Colonic mucosa (tissue), 4 donors: ENCODE measurements around the gene RPTOR. TPM values are rescaled to one million over a fixed set of nuclear protein-coding genes. Genes with fewer than 3 reads are reported as not detected.

Experiments used
- DNase-seq: peaks from one replicate; pipeline ENCODE4 v3.0.0-alpha.2; 2020
- H3K27ac ChIP-seq: fragments of 200-600 bp; one replicate; pipeline ENCODE4 v1.8.0; 2021
- H3K27me3 ChIP-seq: fragments of 200-600 bp; one replicate; pipeline ENCODE4 v1.8.0; 2021
- H3K36me3 ChIP-seq: fragments of 200-600 bp; one replicate; pipeline ENCODE4 v1.8.0; 2021
- H3K4me1 ChIP-seq: fragments of 200-600 bp; one replicate; pipeline ENCODE4 v1.8.0; 2021; ENCODE audit warnings: mild to moderate bottlenecking
- H3K4me3 ChIP-seq: fragments of 200-600 bp; one replicate; pipeline ENCODE4 v1.8.0; 2021
- H3K9ac ChIP-seq, 2 donors: one replicate each; pipeline ENCODE4 v1.7.0; 2013; ENCODE audit warnings: control low read depth in 2 of 2, low read depth in 2 of 2, low read length in 2 of 2
- H3K9me3 ChIP-seq: fragments of 200-600 bp; one replicate; pipeline ENCODE4 v1.8.0; 2021
- CTCF ChIP-seq: fragments of 200-600 bp; IDR thresholded peaks from one replicate; pipeline ENCODE4 v1.8.0; 2022; ENCODE audit warnings: antibody characterized with exemption, mild to moderate bottlenecking
- intact Hi-C: fragments of 100-400 bp; cut with DNase I; formaldehyde crosslinking; loops from one replicate; pipeline ENCODE4 v1.14.1; 2022
- total RNA-seq, 2 donors: library from RNA; stranded (reverse); fragmentation: NEBNext Ultra II Directional in 1 of 2; extraction: Animal tissue kit (Norgen Biotek cat#: 25700) in 1 of 2; gene quantifications; one replicate each; pipeline ENCODE4 v1.2.1, GENCODE V29; 2021
- donor health status: healthy.
- donor health status: DM: no; HTN: no; CAD: no.
- donor health status: DM: no; HTN: no; CAD: no.

Gene RPTOR
- total RNA-seq, 2 donors from 2014 or later = 21.2 to 39.6 TPM

DNA sequence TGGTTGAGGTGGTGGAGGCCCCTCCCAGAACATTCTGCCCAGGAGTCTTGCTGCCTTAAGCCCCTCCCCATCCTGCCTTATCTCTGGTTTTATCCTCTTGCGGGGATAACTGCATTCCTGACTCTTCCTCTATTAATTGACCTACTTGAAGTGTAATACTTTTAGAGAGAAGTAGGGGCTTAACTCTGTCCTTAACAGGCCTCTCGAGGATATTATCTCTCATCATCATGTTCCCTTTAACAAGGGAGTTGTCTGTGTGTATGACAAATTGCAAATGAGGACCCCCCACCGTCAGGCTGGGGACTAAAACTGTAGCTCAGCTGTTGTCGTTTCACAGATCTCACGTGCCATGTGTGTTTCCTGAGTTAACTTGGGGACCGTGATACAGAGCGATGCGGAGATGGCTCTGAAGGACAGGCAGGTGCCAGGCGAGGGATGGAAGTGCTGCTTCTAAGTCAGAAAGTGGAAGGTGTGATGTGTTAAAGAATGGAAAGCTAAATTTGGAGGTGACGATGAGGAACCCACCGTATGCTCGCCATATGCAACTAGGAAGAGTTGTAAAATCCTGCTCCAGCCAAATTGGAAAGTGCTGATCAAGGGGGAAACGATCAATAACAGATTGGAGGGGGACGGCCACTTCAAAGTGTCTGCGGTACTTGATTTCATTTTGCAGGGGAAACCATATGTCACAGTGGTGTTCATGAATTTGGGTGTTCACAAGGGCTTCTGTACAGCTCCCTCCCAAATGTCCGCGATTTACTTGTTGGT, 106.3 kb downstream of the RPTOR start:
- no peak overlapping the region for H3K9ac ChIP-seq
- no peaks in the 10 kb centered on the region for H3K36me3 ChIP-seq
- intact Hi-C loops = no loop called here
- no peaks in the 10 kb centered on the region for H3K9me3 ChIP-seq
- H3K4me1 ChIP-seq = no peaks in the 10 kb centered on the region
- no peak overlapping the region for H3K4me3 ChIP-seq
- H3K27ac ChIP-seq = no peak overlapping the region
- DNase-seq = no peak
- no peaks in the 10 kb centered on the region for H3K27me3 ChIP-seq
- TF ChIP-seq CTCF = no peak

DNA sequence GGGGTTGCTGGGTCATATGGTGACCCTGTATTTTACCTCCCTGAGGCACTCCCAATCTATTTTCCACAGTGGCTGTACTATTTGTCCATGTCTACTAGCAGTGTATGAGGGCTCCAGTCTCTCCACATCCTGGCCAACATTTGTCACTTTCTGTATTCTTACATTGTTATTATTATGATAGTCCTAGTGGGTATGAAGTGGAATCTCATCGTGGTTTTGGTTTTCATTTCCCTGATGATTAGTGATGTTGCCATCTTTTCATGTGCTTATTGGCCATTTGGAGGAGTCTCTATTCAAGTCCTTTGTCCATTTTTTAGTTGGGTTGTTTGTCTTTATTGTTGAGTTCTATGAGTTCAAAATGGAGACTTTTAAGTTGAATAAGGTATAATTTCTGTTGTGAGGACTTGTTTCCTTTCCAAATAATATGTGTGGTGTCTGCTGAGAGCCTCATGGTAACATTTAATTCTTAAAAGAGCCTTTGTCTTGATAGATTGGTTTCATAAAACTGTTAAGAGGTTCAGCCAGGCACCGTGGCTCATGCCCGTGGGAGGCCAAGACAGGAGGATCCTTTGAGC, 108.2 kb downstream of the RPTOR start:
- no peak overlapping the region for H3K4me3 ChIP-seq
- no peaks in the 10 kb centered on the region for H3K4me1 ChIP-seq
- H3K9ac ChIP-seq = no peak overlapping the region
- no peak for DNase-seq
- H3K9me3 ChIP-seq = no peaks in the 10 kb centered on the region
- no peaks in the 10 kb centered on the region for H3K36me3 ChIP-seq
- intact Hi-C loops = no loop called here
- no peak for TF ChIP-seq CTCF
- no peaks in the 10 kb centered on the region for H3K27me3 ChIP-seq
- H3K27ac ChIP-seq = no peak overlapping the region

GRCh38 chr17:80653856-80654255, 109.2 kb downstream of the RPTOR start:
- no peaks in the 10 kb centered on the region for H3K4me1 ChIP-seq
- intact Hi-C loops = no loop called here
- no peaks in the 10 kb centered on the region for H3K9me3 ChIP-seq
- no peak overlapping the region for H3K27ac ChIP-seq
- no peaks in the 10 kb centered on the region for H3K36me3 ChIP-seq
- no peak overlapping the region for H3K9ac ChIP-seq
- no peak for TF ChIP-seq CTCF
- H3K4me3 ChIP-seq = no peak overlapping the region
- DNase-seq = no peak
- no peaks in the 10 kb centered on the region for H3K27me3 ChIP-seq

GRCh38 chr17:80655608-80656007, 111.0 kb downstream of the RPTOR start:
- Histone ChIP-seq H3K27ac (no peak overlapping the region), H3K27me3 (no peaks in the 10 kb centered on the region), H3K4me3 (no peak overlapping the region), H3K9me3 (no peaks in the 10 kb centered on the region), H3K4me1 (no peaks in the 10 kb centered on the region), H3K36me3 (no peaks in the 10 kb centered on the region), H3K9ac (no peak overlapping the region)
- no peak for DNase-seq
- no peak for TF ChIP-seq CTCF
- intact Hi-C loops = no loop called here

DNA sequence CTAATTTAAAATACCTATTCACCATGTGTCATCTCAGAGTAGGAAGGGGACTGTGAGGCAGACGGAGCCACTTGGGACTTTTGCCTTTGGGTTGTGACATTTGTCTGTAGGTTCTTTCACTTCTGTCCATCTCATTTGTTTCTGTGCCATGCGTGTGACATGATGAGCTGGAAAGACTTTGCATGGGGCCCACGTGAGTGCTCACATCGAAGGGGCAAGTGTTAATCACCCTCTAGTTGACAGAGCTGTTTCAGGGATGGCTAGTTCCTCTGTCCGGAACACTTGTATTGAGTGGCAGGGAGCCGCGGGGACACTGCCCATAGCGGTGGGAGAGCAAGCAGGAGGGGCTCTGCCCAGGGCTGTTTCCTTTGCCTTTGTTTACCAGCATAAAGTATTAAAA, 112.0 kb downstream of the RPTOR start:
- H3K4me1 ChIP-seq = no peaks in the 10 kb centered on the region
- no peaks in the 10 kb centered on the region for H3K9me3 ChIP-seq
- TF ChIP-seq CTCF = no peak
- no peak overlapping the region for H3K27ac ChIP-seq
- no peaks in the 10 kb centered on the region for H3K27me3 ChIP-seq
- H3K4me3 ChIP-seq = no peak overlapping the region
- DNase-seq = no peak
- no peak overlapping the region for H3K9ac ChIP-seq
- H3K36me3 ChIP-seq = no peaks in the 10 kb centered on the region
- intact Hi-C loops = no loop called here
